Osteocyte (in vitro differentiated cells): ENCODE results near the gene SAAL1. TPM values are rescaled to one million over a fixed set of nuclear protein-coding genes. Genes with fewer than 3 reads are reported as not detected.
A peak's percentile ranks its signal among the peaks of the same experiment; 100 is the strongest.

ENCODE experiments used
- DNase-seq: peaks from one replicate; pipeline ENCODE4 v3.0.0; 2021; ENCODE audit warnings: mixed read lengths; ENCODE audit not compliant: unreplicated experiment; ENCODE audit errors: extremely low spot score
- H3K27ac Mint-ChIP-seq: one replicate; pipeline ENCODE4 v1.8.0; 2021; ENCODE audit warnings: mild to moderate bottlenecking, mixed read lengths; ENCODE audit not compliant: unreplicated experiment
- H3K27me3 Mint-ChIP-seq: one replicate; pipeline ENCODE4 v1.8.0; 2021; ENCODE audit warnings: mixed read lengths; ENCODE audit not compliant: unreplicated experiment
- H3K36me3 Mint-ChIP-seq: one replicate; pipeline ENCODE4 v1.8.0; 2021; ENCODE audit warnings: mixed read lengths; ENCODE audit not compliant: unreplicated experiment
- H3K4me1 Mint-ChIP-seq: one replicate; pipeline ENCODE4 v1.8.0; 2021; ENCODE audit warnings: mixed read lengths; ENCODE audit not compliant: unreplicated experiment
- H3K4me3 Mint-ChIP-seq: one replicate; pipeline ENCODE4 v1.8.0; 2021; ENCODE audit warnings: mild to moderate bottlenecking, moderate library complexity, mixed read lengths; ENCODE audit not compliant: unreplicated experiment
- H3K9me3 Mint-ChIP-seq: one replicate; pipeline ENCODE4 v1.8.0; 2021; ENCODE audit warnings: mixed read lengths; ENCODE audit not compliant: unreplicated experiment
- total RNA-seq: library from RNA; stranded (reverse); gene quantifications from 2 replicates; pipeline ENCODE4 v1.2.1, GENCODE V29; 2021
- TF ChIP-seq, protein P1 (sequence below): fragments of 200-600 bp; sonication (generic); IDR thresholded peaks from 2 replicates; pipeline ENCODE4 v1.5.0; 2021; ENCODE audit warnings: antibody characterized with exemption, mild to moderate bottlenecking, moderate library complexity

The SAAL1 gene
- total RNA-seq, 1 donor from 2014 or later, result 17.6 TPM

DNA sequence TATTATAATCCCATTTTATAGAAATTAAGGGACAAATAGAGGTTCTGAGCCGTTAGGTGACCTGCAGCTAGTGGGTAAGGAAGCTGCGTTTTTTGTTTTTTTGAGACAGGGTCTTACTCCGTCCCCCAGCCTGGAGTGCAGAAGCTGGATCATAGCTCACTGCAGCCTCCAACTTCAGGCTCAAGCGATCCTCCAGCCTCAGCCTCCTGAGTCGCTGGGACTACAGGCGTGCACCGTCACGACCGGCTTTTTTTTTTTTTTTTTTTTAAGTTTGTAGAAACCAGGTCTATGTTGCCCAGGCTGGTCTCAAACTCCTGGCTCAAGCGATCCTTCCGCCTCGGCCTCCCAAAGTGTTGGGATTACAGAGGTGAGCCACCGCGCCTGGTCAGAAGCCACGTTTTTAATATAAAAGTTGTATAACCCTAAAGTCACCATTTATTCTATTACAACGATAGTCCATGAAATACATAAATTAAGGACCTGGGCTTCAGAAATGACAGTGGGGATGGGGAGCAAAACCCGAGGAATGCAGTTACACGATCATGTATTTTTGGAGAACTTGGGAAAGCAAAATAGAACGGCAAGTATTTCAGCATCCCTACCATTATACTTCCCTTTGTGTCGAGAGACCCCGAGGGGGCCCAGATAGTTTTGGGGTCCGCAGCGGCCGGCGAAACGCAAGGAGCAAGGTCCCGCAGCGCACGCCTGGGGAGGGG, 638 bp downstream of the SAAL1 start:
- Mint-ChIP-seq H3K27ac (peak overlapping the region; percentile 65), H3K36me3 (peaks cover 12% of the 10 kb centered on the region), H3K27me3 (peaks cover 3% of the 10 kb centered on the region), H3K4me1 (peaks cover 13% of the 10 kb centered on the region), H3K4me3 (peak overlapping the region; percentile 88), H3K9me3 (no peaks in the 10 kb centered on the region)
- no peak for DNase-seq
- TF ChIP-seq, protein P1, sequence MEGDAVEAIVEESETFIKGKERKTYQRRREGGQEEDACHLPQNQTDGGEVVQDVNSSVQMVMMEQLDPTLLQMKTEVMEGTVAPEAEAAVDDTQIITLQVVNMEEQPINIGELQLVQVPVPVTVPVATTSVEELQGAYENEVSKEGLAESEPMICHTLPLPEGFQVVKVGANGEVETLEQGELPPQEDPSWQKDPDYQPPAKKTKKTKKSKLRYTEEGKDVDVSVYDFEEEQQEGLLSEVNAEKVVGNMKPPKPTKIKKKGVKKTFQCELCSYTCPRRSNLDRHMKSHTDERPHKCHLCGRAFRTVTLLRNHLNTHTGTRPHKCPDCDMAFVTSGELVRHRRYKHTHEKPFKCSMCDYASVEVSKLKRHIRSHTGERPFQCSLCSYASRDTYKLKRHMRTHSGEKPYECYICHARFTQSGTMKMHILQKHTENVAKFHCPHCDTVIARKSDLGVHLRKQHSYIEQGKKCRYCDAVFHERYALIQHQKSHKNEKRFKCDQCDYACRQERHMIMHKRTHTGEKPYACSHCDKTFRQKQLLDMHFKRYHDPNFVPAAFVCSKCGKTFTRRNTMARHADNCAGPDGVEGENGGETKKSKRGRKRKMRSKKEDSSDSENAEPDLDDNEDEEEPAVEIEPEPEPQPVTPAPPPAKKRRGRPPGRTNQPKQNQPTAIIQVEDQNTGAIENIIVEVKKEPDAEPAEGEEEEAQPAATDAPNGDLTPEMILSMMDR, result no peak

- H3K9me3 Mint-ChIP-seq, result no peaks in the 10 kb centered on the region
- H3K4me3 Mint-ChIP-seq, result no peak overlapping the region
These were observed 4.8 kb downstream of the SAAL1 start for GRCh38 chr11:18100926-18101656.

DNA sequence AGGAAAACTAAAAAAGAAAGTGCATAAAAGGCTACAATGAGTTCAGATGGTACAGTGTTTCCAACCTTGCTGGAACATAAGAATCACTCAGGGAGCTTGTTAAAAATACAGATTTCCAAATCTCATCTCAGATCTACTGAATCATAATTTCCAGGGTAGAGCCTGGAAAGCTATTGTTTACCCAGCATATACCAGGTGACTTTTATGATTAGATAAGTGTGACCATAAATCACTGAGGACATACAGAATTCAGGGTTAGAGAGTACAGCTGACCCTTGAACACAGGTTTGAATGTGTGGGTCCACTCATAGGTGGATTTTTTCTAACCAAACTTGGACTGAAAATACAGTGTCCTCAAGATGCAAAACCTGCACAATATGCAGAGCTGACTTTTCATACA, 11.9 kb downstream of the SAAL1 start:
- H3K36me3 Mint-ChIP-seq, result peaks cover 38% of the 10 kb centered on the region
- no peaks in the 10 kb centered on the region for H3K27me3 Mint-ChIP-seq

More at GRCh38 chr11:18100926-18101656, 4.8 kb downstream of the SAAL1 start:
- TF ChIP-seq, protein P1, result no peak
- DNase-seq, result no peak
- Mint-ChIP-seq H3K27me3 (no peaks in the 10 kb centered on the region), H3K27ac (no peak overlapping the region), H3K36me3 (peaks cover 17% of the 10 kb centered on the region), H3K4me1 (peaks cover 9% of the 10 kb centered on the region)

GRCh38 chr11:18091731-18092130, 14.2 kb downstream of the SAAL1 start:
- Mint-ChIP-seq H3K9me3 (no peaks in the 10 kb centered on the region), H3K27me3 (no peaks in the 10 kb centered on the region), H3K27ac (no peak overlapping the region), H3K4me1 (no peaks in the 10 kb centered on the region), H3K4me3 (no peak overlapping the region), H3K36me3 (peaks cover 56% of the 10 kb centered on the region)
- no peak for DNase-seq
- TF ChIP-seq, protein P1, result no peak

More for the DNA sequence above, 11.9 kb downstream of the SAAL1 start:
- no peak overlapping the region for H3K4me3 Mint-ChIP-seq
- no peak for DNase-seq
- TF ChIP-seq, protein P1, result no peak
- H3K9me3 Mint-ChIP-seq, result no peaks in the 10 kb centered on the region
- H3K27ac Mint-ChIP-seq, result no peak overlapping the region
- no peaks in the 10 kb centered on the region for H3K4me1 Mint-ChIP-seq

- DNase-seq, result no peak
- Mint-ChIP-seq H3K4me3 (no peak overlapping the region), H3K27me3 (no peaks in the 10 kb centered on the region), H3K27ac (no peak overlapping the region), H3K9me3 (no peaks in the 10 kb centered on the region), H3K4me1 (no peaks in the 10 kb centered on the region), H3K36me3 (peaks cover 54% of the 10 kb centered on the region)
- TF ChIP-seq, protein P1, result no peak
These were observed 16.9 kb downstream of the SAAL1 start for GRCh38 chr11:18088966-18089365.
